Measurements from ENCODE around the gene PGAP2. TPM values are rescaled to one million over a fixed set of nuclear protein-coding genes. Genes with fewer than 3 reads are reported as not detected.

PGAP2 gene
- total and polyA plus RNA-seq, 2 donors (not counting 3 experiments of a cell fraction or from before 2014, with no cell fraction given), result 18.3 to 34.1 TPM

DNA sequence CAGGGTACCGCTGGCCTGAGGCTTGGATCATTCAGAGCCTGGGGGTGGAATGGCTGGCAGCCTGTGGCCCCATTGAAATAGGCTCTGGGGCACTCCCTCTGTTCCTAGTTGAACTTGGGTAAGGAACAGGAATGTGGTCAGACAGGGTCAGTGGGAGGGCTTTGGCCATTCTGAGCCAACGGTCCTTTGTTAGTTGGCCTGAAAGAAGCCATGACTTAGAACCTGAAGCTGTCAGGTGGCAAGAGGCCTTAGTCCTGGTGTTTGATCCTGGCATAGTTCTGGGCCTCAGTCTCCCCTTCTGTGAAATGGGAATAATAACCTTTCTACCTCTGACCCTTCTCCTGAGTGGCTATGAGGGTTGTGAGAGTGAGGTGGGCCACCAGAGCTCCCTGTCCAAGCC, 8.3 kb downstream of the PGAP2 start:
- no peak overlapping the region for H3K4me3 ChIP-seq (replicated peaks in 1 of 3; ENCODE audit: insufficient read depth in 1 of 3, low read depth in 1 of 3, low read length in 3 of 3)
- BruUV-seq (replicated peaks), result no TSS peak
- dilution Hi-C loops (cut with MboI; ENCODE audit: extremely low pct_ligation_motif_present, low sequenced_read_pairs) (no loop called here), intact Hi-C loops (cut with micrococcal nuclease) (no loop called here)
- no peaks in the 10 kb centered on the region for H3K79me2 ChIP-seq (ENCODE audit: control insufficient read depth, insufficient read depth, low read length)
- no peaks in the 10 kb centered on the region for H3K9me3 ChIP-seq (replicated peaks; ENCODE audit: control insufficient read depth, insufficient read depth, low read length)
- no peaks in the 10 kb centered on the region for H3K4me1 ChIP-seq (ENCODE audit: control insufficient read depth, extremely low read depth, insufficient read depth, low read length)
- H3K9me1 ChIP-seq (replicated peaks; ENCODE audit: control insufficient read depth, extremely low read depth, insufficient read depth, low read length), result no peaks in the 10 kb centered on the region
- H3K9ac ChIP-seq (replicated peaks; ENCODE audit: extremely low read depth, insufficient read depth, low read length), result no peak overlapping the region
- ChIA-PET CTCF (interaction anchor here (1.0 to 1.6 kb wide), 3 partner anchors 9 to 256 kb away, joined by 3 to 5 read pairs (median 3); no protein-coding TSS in a partner anchor), POLR2A (no interaction called here)
- FAIRE-seq (no peak), DNase-seq (ENCODE audit: low read depth, low spot score) (no peak)
- H3K4me2 ChIP-seq (ENCODE audit: insufficient read depth, low read length), result no peak overlapping the region
- H2AFZ ChIP-seq (ENCODE audit: low read depth, low read length), result no peak overlapping the region
- TF ChIP-seq GATA2 (IDR thresholded peaks at IDR 0.05; ENCODE audit: insufficient read depth, insufficient read length, low read depth, low read length), result no peak
- TF ChIP-seq POLR2A (IDR thresholded peaks at IDR 0.05; ENCODE audit: low read depth, low read length), result no peak
- TF ChIP-seq MYC (IDR thresholded peaks at IDR 0.05; ENCODE audit: low read depth, low read length), result no peak
- TF ChIP-seq, protein P1, sequence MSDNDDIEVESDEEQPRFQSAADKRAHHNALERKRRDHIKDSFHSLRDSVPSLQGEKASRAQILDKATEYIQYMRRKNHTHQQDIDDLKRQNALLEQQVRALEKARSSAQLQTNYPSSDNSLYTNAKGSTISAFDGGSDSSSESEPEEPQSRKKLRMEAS (IDR thresholded peaks at IDR 0.05; ENCODE audit: insufficient read depth, insufficient read length), result no peak
- no peak for TF ChIP-seq JUN (IDR thresholded peaks at IDR 0.05; ENCODE audit: borderline replicate concordance, insufficient read depth, insufficient read length, low read depth)
- no peak for TF ChIP-seq EZH2 (IDR thresholded peaks at IDR 0.05; ENCODE audit: borderline replicate concordance, low read depth, low read length, severe bottlenecking)
- TF ChIP-seq FOS (IDR thresholded peaks at IDR 0.05; ENCODE audit: borderline replicate concordance, insufficient read depth, low read length), result no peak
- TF ChIP-seq, protein P2, sequence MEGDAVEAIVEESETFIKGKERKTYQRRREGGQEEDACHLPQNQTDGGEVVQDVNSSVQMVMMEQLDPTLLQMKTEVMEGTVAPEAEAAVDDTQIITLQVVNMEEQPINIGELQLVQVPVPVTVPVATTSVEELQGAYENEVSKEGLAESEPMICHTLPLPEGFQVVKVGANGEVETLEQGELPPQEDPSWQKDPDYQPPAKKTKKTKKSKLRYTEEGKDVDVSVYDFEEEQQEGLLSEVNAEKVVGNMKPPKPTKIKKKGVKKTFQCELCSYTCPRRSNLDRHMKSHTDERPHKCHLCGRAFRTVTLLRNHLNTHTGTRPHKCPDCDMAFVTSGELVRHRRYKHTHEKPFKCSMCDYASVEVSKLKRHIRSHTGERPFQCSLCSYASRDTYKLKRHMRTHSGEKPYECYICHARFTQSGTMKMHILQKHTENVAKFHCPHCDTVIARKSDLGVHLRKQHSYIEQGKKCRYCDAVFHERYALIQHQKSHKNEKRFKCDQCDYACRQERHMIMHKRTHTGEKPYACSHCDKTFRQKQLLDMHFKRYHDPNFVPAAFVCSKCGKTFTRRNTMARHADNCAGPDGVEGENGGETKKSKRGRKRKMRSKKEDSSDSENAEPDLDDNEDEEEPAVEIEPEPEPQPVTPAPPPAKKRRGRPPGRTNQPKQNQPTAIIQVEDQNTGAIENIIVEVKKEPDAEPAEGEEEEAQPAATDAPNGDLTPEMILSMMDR (IDR thresholded peaks at IDR 0.05; ENCODE audit: extremely low read depth in 1 of 2, insufficient read depth in 1 of 2, low read depth in 1 of 2, low read length in 2 of 2), result no peak
- no peak for TF ChIP-seq POLR2AphosphoS5 (IDR thresholded peaks at IDR 0.05; ENCODE audit: insufficient read depth, low read depth, low read length)
- H3K27ac ChIP-seq (ENCODE audit: insufficient read depth, low read depth, low read length), result no peak overlapping the region
- no peaks in the 10 kb centered on the region for H4K20me1 ChIP-seq (replicated peaks; ENCODE audit: control insufficient read depth, extremely low read depth, insufficient read depth, low read length)
- no peaks in the 10 kb centered on the region for H3K27me3 ChIP-seq (ENCODE audit: control insufficient read depth in 2 of 2, insufficient read depth in 2 of 2, low read length in 2 of 2)
- H3K36me3 ChIP-seq (ENCODE audit: control insufficient read depth in 2 of 2, extremely low read depth in 1 of 2, insufficient read depth in 2 of 2, low read length in 2 of 2), result peaks cover 0 to 2% of the 10 kb centered on the region in 2 experiments

All from endothelial cell of umbilical vein (primary cell).